Measurements from ENCODE around the gene STT3B.

DNA sequence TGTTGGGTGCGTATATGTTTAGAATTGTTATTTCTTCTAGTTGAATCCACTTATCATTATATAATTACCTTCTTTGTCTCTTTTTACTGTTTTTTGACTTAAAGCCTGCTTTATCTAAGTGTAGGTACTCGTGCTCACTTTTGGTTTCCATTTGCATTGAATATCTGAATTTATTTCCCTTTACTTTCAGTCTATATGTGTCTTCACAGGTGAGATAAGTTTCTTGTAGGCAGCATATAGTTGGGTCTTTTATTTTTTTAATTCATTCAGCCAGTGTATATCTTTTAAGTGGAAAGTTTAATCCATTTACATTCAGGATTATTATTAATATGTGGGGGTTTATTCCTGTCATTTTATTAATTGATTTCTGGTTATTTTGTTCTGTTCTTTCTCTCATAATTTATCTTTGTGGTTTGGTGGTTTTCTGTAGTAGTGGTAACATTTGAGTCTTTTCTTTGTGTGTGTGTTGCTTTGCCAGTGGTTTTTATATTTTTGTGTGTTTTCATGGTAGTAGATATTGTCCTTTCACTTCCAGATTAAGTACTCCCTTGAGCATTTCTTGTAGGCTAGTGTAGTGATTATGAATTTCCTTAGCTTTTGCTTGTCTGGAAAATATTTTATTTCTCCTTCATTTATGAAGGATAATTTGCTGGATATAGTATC, 27.3 kb downstream of the STT3B start:
- no peak for TF ChIP-seq POLR2A (IDR thresholded peaks at IDR 0.05)
- TF ChIP-seq, protein P1, sequence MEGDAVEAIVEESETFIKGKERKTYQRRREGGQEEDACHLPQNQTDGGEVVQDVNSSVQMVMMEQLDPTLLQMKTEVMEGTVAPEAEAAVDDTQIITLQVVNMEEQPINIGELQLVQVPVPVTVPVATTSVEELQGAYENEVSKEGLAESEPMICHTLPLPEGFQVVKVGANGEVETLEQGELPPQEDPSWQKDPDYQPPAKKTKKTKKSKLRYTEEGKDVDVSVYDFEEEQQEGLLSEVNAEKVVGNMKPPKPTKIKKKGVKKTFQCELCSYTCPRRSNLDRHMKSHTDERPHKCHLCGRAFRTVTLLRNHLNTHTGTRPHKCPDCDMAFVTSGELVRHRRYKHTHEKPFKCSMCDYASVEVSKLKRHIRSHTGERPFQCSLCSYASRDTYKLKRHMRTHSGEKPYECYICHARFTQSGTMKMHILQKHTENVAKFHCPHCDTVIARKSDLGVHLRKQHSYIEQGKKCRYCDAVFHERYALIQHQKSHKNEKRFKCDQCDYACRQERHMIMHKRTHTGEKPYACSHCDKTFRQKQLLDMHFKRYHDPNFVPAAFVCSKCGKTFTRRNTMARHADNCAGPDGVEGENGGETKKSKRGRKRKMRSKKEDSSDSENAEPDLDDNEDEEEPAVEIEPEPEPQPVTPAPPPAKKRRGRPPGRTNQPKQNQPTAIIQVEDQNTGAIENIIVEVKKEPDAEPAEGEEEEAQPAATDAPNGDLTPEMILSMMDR (IDR thresholded peaks at IDR 0.05): no peak

All from right lobe of liver (tissue), 4 donors.